Cerebellar cortex (tissue), 1 donor: Measurements from ENCODE around the gene NXPH2.

ENCODE experiments used
- DNase-seq: peaks from one replicate; pipeline ENCODE4 v3.0.0-alpha.2; 2015; ENCODE audit warnings: low spot score

NXPH2 gene

DNA sequence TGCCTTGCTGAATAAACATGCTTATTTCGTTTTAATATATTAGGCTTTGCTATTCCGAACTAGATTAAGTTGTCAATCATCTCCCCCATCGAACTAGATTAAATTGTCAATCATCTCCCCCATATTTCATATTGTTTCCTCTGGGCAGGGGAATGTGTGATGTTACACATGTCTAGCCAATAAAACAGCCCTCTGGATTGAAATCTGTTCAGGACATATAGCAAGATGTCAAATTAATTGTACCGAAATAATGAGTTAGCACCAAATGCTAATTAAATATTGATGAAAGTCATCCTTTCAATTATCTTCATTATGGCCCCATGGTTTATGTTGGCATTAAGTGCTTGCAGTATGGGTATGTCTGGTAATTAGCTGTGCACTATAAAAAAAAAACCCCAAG lies 143.1 kb downstream of the NXPH2 start:
- DNase-seq: no peak

- DNase-seq: no peak
These were observed 147.1 kb downstream of the NXPH2 start for GRCh38 chr2:138633049-138633448.

DNA sequence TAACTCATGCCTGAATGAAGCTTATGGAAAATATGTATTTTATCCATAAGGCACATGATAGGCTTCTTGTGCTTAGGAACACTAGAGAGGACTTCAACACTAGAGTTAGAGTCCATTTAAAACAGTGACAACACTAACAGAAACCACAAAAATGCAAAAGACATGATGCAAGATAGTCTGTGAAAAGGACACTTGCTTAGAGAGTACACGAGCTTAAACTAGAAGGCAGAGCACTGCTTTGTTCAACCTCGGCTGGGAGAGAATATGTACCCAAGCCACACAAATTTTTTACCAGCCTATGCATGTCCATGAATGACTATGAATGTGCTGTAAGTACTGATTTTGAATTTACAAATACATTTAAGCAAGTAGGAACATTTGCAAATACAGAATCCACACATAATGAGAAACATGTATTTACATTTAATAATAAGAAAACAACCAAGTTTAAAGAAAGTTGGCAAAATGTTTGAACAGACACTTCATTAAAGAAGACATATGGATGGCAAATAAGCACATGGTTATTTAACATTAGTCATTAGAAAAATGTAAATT lies 148.0 kb downstream of the NXPH2 start:
- DNase-seq: no peak

DNA sequence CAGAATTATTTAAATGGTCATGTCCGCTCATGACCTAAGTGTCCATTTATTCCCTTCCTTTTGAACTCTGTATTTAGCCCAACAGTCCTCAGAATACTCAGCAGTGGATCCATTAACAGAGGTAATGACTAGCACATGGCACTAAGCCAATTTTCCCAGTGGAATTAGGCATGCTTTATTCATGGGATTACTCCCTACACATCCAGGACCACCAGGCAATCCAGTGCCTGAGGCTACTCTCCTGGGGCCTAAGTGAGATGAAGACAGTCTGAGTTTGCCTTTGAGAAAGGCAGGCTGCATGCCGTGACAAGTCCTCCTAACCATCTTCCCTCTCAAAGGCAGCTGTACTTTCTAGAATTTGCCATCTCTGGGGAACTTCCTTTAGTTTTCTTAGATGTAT lies 150.0 kb downstream of the NXPH2 start:
- DNase-seq: no peak

DNA sequence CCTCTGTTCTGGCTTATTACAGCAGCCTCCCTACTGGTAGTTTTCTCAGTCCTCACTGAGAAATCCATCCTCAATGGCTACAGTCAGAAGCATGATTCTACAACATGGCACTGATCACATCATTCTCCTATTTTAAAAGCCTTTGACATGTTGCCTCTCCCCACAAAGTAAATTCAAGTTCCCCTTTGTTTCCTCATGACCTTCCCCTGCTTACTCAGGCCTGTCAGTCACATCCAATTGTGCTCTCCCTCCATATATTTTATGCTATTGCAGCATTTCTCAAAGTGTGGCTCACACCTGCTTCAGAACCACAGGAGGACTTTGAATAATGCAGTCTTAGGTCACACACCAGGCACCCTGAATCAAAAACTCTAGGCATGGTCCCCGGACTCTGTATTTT lies 154.0 kb downstream of the NXPH2 start:
- DNase-seq: no peak

GRCh38 chr2:138622613-138623012 lies 157.6 kb downstream of the NXPH2 start:
- DNase-seq: no peak

DNA sequence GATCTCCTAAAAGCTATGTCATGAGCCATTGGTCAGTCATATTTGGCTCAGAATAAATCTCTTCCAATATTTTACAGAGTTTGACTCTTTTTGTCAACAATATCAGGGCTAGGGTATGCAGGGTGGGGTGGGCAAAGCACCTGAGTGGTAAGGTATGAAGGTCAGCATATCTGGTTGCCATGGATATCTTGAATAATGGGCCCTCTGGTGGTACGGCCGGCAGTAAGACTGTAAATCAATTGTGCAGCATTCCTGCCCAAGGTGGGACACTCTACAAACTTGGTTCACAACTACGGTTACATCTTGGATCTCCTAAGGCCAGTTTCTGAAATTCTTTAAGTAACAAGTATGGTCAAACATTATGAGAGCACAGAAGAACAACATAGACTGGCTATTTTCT lies 159.1 kb downstream of the NXPH2 start:
- DNase-seq: no peak

GRCh38 chr2:138620431-138620830 lies 159.8 kb downstream of the NXPH2 start:
- no peak for DNase-seq
